ENCODE data around the gene FGD2. TPM values are rescaled to one million over a fixed set of nuclear protein-coding genes. Genes with fewer than 3 reads are reported as not detected.

FGD2 gene
- total RNA-seq, 4 donors from 2014 or later = 0.39 to 6.2 (median 5.0) TPM

DNA sequence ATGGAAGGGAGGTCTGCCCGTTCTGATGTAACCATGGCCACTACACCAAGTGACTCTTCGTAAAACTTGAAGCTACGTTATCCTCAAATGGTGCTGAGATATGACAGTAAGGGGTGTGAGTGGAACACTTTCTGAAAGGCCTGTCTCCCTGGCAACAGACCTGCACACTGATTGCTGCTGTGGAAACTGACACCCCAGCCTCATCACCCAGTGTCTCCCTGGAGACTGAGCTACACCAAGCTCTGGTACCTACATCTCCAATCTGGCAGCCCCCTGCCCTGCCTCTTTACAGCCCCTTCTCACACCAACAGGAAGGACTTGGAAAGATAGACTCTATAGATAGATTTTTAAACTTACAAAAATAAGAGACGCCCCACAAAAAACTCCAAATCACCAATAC lies 37.7 kb upstream of the FGD2 start:
- in situ Hi-C loops (cut with MboI; ENCODE audit: low sequenced_read_pairs in 4 of 4) = no loop called here
- intact Hi-C loops (cut with DNase I; ENCODE audit: low total_unique reads) = no loop called here

DNA sequence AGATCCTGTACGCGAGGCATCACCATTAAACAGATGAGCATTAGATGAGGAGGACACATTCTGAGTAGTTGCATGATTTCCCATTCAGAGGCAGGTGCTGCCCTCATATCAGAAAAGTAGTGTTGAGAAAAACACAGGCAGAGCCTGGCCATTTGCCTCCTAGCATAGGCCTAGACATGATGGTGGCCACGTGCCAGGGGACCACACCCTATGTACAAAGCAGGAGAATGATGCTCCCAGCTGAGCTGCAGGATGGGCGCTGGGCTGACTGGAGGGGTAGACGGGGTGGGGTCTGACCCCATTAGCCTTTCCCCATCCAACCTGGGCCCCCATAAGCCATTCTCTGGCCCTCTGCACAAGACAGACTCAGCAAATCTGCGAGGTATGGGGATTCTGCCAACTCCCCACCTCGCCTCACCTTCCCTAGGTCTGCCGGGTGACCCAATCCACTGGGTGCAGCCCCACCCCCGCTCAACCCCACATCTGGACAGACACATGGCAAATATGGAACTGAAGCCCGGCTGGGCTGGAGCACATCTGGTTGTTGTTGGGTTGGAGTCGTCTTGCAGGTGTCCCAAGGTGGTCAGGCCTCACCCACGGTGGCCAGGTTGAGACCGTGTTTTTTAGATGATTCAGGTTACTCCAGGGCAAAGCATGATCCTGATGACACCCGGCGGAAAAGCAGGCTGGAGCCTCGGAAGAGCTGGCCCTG lies 37.0 kb upstream of the FGD2 start:
- Histone ChIP-seq H3K27me3 (no peaks in the 10 kb centered on the region), H3K36me3 (peaks cover 0 to 63% of the 10 kb centered on the region in 2 donors), H3K9me3 (no peaks in the 10 kb centered on the region), H3K27ac (peak overlapping the region in 1 of 4 donors; percentile 18), H3K4me1 (peaks cover 0 to 4% of the 10 kb centered on the region in 2 donors), H3K4me3 (no peak overlapping the region)
- intact Hi-C loops (cut with DNase I; ENCODE audit: low total_unique reads) (no loop called here), in situ Hi-C loops (cut with MboI; ENCODE audit: low sequenced_read_pairs in 4 of 4) (no loop called here)
- TF ChIP-seq POLR2A (IDR thresholded peaks at IDR 0.05) (no peak), CTCF (IDR thresholded peaks at IDR 0.05 in 4 of 5, conservative IDR thresholded peaks at IDR 0.05 in 1 of 5) (no peak)
- peak in 1 of 2 donors; percentile 22 for ATAC-seq
- DNase-seq = peak in 1 of 2 donors; percentile 60

More for the DNA sequence above, 37.7 kb upstream of the FGD2 start:
- Histone ChIP-seq H3K27me3 (no peaks in the 10 kb centered on the region), H3K27ac (no peak overlapping the region), H3K4me1 (peaks cover 0 to 4% of the 10 kb centered on the region in 2 donors), H3K36me3 (peaks cover 0 to 56% of the 10 kb centered on the region in 2 donors), H3K9me3 (no peaks in the 10 kb centered on the region), H3K4me3 (no peak overlapping the region)
- DNase-seq (no peak), ATAC-seq (no peak)
- no peak for TF ChIP-seq CTCF (IDR thresholded peaks at IDR 0.05 in 4 of 5, conservative IDR thresholded peaks at IDR 0.05 in 1 of 5)
- no peak for TF ChIP-seq POLR2A (IDR thresholded peaks at IDR 0.05)

GRCh38 chr6:36969240-36969691 lies 36.2 kb upstream of the FGD2 start:
- peak in 1 of 2 donors; percentile 53 for ATAC-seq
- H3K4me1 ChIP-seq = peaks cover 0 to 4% of the 10 kb centered on the region in 2 donors

GRCh38 chr6:36969988-36970891 lies 35.2 kb upstream of the FGD2 start:
- intact Hi-C loops (cut with DNase I; ENCODE audit: low total_unique reads) (no loop called here), in situ Hi-C loops (cut with MboI; ENCODE audit: low sequenced_read_pairs in 4 of 4) (no loop called here)
- no peaks in the 10 kb centered on the region for H3K27me3 ChIP-seq
- DNase-seq = no peak
- ATAC-seq = no peak
- no peak overlapping the region for H3K4me3 ChIP-seq
- H3K36me3 ChIP-seq = peaks cover 5 to 81% of the 10 kb centered on the region in 2 donors
- no peak overlapping the region for H3K27ac ChIP-seq
- H3K4me1 ChIP-seq = peaks cover 0 to 4% of the 10 kb centered on the region in 2 donors
- no peaks in the 10 kb centered on the region for H3K9me3 ChIP-seq
- TF ChIP-seq POLR2A (IDR thresholded peaks at IDR 0.05) (no peak), CTCF (IDR thresholded peaks at IDR 0.05 in 4 of 5, conservative IDR thresholded peaks at IDR 0.05 in 1 of 5) (no peak)

More at GRCh38 chr6:36969240-36969691, 36.2 kb upstream of the FGD2 start:
- Histone ChIP-seq H3K4me3 (no peak overlapping the region), H3K36me3 (peaks cover under 1 to 71% of the 10 kb centered on the region in 2 donors), H3K27ac (peak overlapping the region in 3 of 4 donors; percentile 4 to 43 (median 18)), H3K27me3 (no peaks in the 10 kb centered on the region), H3K9me3 (no peaks in the 10 kb centered on the region)
- DNase-seq = peak in 1 of 2 donors; percentile 51
- no peak for TF ChIP-seq POLR2A (IDR thresholded peaks at IDR 0.05)
- in situ Hi-C loops (cut with MboI; ENCODE audit: low sequenced_read_pairs in 4 of 4) = no loop called here
- intact Hi-C loops (cut with DNase I; ENCODE audit: low total_unique reads) = no loop called here

Data from gastrocnemius medialis (tissue), 4 donors.